Stimulated activated CD8-positive, alpha-beta memory T cell treated with anti-CD3 and anti-CD28 coated beads, Interleukin-15, amount 100 ng/mL, for 4 hours (primary cell): ENCODE results near the gene ACTR2.
"Not testable (repeated sequence)": the region's sequence is repeated elsewhere in the genome, so short reads cannot be mapped to it uniquely, and the experiment has no call there.

ENCODE experiments used
- DNase-seq, 2 donors: peaks; one replicate each; pipeline ENCODE4 v3.0.0-alpha.2; 2020; ENCODE audit warnings: low read depth in 2 of 2

ACTR2 gene

GRCh38 chr2:65227456-65228262 lies at the start of gene ACTR2:
TSS of gene ACTR2 (plus strand) at chr2:65227831. CDS start at chr2:65227910, 79 bp downstream.
- peak; percentile 85 to 89 for DNase-seq

- no peak for DNase-seq
These were observed 45.1 kb upstream of the ACTR2 start for GRCh38 chr2:65182570-65182969.

GRCh38 chr2:65183406-65183805 lies 44.2 kb upstream of the ACTR2 start:
- DNase-seq, result not testable (repeated sequence)

GRCh38 chr2:65185012-65185411 lies 42.6 kb upstream of the ACTR2 start:
- no peak for DNase-seq

- DNase-seq, result no peak
These were observed 41.4 kb upstream of the ACTR2 start for GRCh38 chr2:65186093-65186868.

GRCh38 chr2:65186872-65187851 lies 40.5 kb upstream of the ACTR2 start:
- peak; percentile 16 to 20 for DNase-seq

- DNase-seq, result no peak
These were observed 34.2 kb upstream of the ACTR2 start for GRCh38 chr2:65193446-65193845.

GRCh38 chr2:65198737-65199136 lies 28.9 kb upstream of the ACTR2 start:
- DNase-seq, result no peak

GRCh38 chr2:65199166-65199565 lies 28.5 kb upstream of the ACTR2 start:
- DNase-seq, result no peak

GRCh38 chr2:65199891-65200290 lies 27.7 kb upstream of the ACTR2 start:
- no peak for DNase-seq

GRCh38 chr2:65204461-65205210 lies 23.0 kb upstream of the ACTR2 start:
- no peak for DNase-seq

- DNase-seq, result no peak
These were observed 15.5 kb upstream of the ACTR2 start for GRCh38 chr2:65212115-65212514.

- DNase-seq, result no peak
These were observed 15.0 kb upstream of the ACTR2 start for GRCh38 chr2:65212619-65213018.

- DNase-seq, result no peak
These were observed 14.6 kb upstream of the ACTR2 start for GRCh38 chr2:65213035-65213434.

- no peak for DNase-seq
These were observed 13.3 kb upstream of the ACTR2 start for GRCh38 chr2:65214361-65214760.

GRCh38 chr2:65214843-65215242 lies 12.8 kb upstream of the ACTR2 start:
- no peak for DNase-seq

GRCh38 chr2:65215946-65216345 lies 11.7 kb upstream of the ACTR2 start:
- DNase-seq, result no peak

GRCh38 chr2:65220432-65221131 lies 7.0 kb upstream of the ACTR2 start:
- no peak for DNase-seq

- DNase-seq, result not testable (repeated sequence)
These were observed 6.4 kb upstream of the ACTR2 start for GRCh38 chr2:65221275-65221674.

GRCh38 chr2:65227020-65227455 lies 593 bp upstream of the ACTR2 start:
- no peak for DNase-seq
